Retinal pigment epithelial cell (primary cell): Measurements from ENCODE around the gene KIAA0232.
"Not testable (repeated sequence)": the region's sequence is repeated elsewhere in the genome, so short reads cannot be mapped to it uniquely, and the experiment has no call there.

ENCODE experiments used
- DNase-seq: peaks from one replicate; pipeline ENCODE4 v3.0.0-alpha.2; 2010; ENCODE audit warnings: low read depth
- H3K4me3 ChIP-seq: 2 replicates; pipeline ENCODE4 v1.5.1; 2011; ENCODE audit warnings: mild to moderate bottlenecking, low read length, control low read depth, moderate library complexity
- CTCF ChIP-seq: conservative IDR thresholded peaks from 2 replicates; pipeline ENCODE4 v1.5.1; 2011; ENCODE audit warnings: low read depth, low read length, control low read depth, inconsistent platforms

KIAA0232 gene

GRCh38 chr4:6886886-6887285 lies 104.4 kb downstream of the KIAA0232 start:
- TF ChIP-seq CTCF, result no peak
- DNase-seq, result no peak

GRCh38 chr4:6887591-6888371 lies 105.3 kb downstream of the KIAA0232 start:
- no peak overlapping the region for H3K4me3 ChIP-seq
- no peak for TF ChIP-seq CTCF
- no peak for DNase-seq

More at GRCh38 chr4:6886886-6887285, 104.4 kb downstream of the KIAA0232 start:
- no peak overlapping the region for H3K4me3 ChIP-seq

GRCh38 chr4:6888506-6889071 lies 106.1 kb downstream of the KIAA0232 start:
- no peak for DNase-seq
- no peak for TF ChIP-seq CTCF
- H3K4me3 ChIP-seq, result no peak overlapping the region

- no peak for DNase-seq
- TF ChIP-seq CTCF, result no peak
- no peak overlapping the region for H3K4me3 ChIP-seq
These were observed 106.7 kb downstream of the KIAA0232 start for GRCh38 chr4:6889101-6889735.

- no peak for DNase-seq
- no peak for TF ChIP-seq CTCF
- no peak overlapping the region for H3K4me3 ChIP-seq
These were observed 107.3 kb downstream of the KIAA0232 start for GRCh38 chr4:6889736-6890324.

- H3K4me3 ChIP-seq, result no peak overlapping the region
These were observed 107.8 kb downstream of the KIAA0232 start for GRCh38 chr4:6890358-6890757.

GRCh38 chr4:6890971-6891370 lies 108.4 kb downstream of the KIAA0232 start:
- DNase-seq, result not testable (repeated sequence)

More at GRCh38 chr4:6890358-6890757, 107.8 kb downstream of the KIAA0232 start:
- DNase-seq, result no peak
- TF ChIP-seq CTCF, result no peak

More at GRCh38 chr4:6890971-6891370, 108.4 kb downstream of the KIAA0232 start:
- not testable (repeated sequence) for H3K4me3 ChIP-seq
